ENCODE data around the gene UHRF2. TPM values are rescaled to one million over a fixed set of nuclear protein-coding genes. Genes with fewer than 3 reads are reported as not detected.

Gene UHRF2
- polyA plus RNA-seq, 3 donors: 1.6 to 36.4 (median 7.7) TPM

GRCh38 chr9:6543204-6543603, 130.2 kb downstream of the UHRF2 start:
- H3K9me3 Mint-ChIP-seq: no peaks in the 10 kb centered on the region
- H3K27me3 Mint-ChIP-seq (ENCODE audit: low read depth in 3 of 3): peaks cover 3 to 8% (median 6%) of the 10 kb centered on the region in 3 donors
- no peaks in the 10 kb centered on the region for H3K4me1 Mint-ChIP-seq
- no peaks in the 10 kb centered on the region for H3K36me3 Mint-ChIP-seq
- Histone ChIP-seq H3K4me2 (replicated peaks; ENCODE audit: extremely low read depth, low read length, poor library complexity, severe bottlenecking) (no peak overlapping the region), H3K4me1 (ENCODE audit: control insufficient read depth in 1 of 2, insufficient read depth in 2 of 2, low read length in 2 of 2) (no peaks in the 10 kb centered on the region), H3K4me3 (replicated peaks in 1 of 3; ENCODE audit: low read depth in 2 of 3, low read length in 3 of 3) (no peak overlapping the region), H2AFZ (ENCODE audit: insufficient read depth, low read depth, low read length, poor library complexity, severe bottlenecking) (no peak overlapping the region), H3K27me3 (ENCODE audit: control insufficient read depth in 2 of 2, insufficient read depth in 2 of 2, low read length in 2 of 2) (no peaks in the 10 kb centered on the region), H4K20me1 (ENCODE audit: insufficient read depth, low read length) (no peaks in the 10 kb centered on the region), H3K9me3 (replicated peaks in 1 of 2; ENCODE audit: control insufficient read depth in 1 of 2, insufficient read depth in 1 of 2, low read length in 2 of 2) (no peaks in the 10 kb centered on the region), H3K36me3 (replicated peaks in 1 of 2; ENCODE audit: control insufficient read depth in 1 of 2, insufficient read depth in 2 of 2, low read length in 2 of 2) (no peaks in the 10 kb centered on the region), H3K79me2 (ENCODE audit: insufficient read depth, low read length) (no peaks in the 10 kb centered on the region), H3K27ac (ENCODE audit: low read depth in 1 of 2, low read length in 2 of 2) (no peak overlapping the region), H3K9ac (ENCODE audit: insufficient read depth, low read length, poor library complexity, severe bottlenecking) (no peak overlapping the region)
- no peak for DNase-seq
- no peak overlapping the region for H3K4me3 Mint-ChIP-seq
- intact Hi-C loops (cut with micrococcal nuclease): no loop called here
- no peak overlapping the region for H3K27ac Mint-ChIP-seq
- WGBS (ENCODE audit: insufficient coverage): 82% methylated on average over 4 of the region's 6 CpGs
- no peak for TF ChIP-seq CTCF (IDR thresholded peaks at IDR 0.05)

GRCh38 chr9:6545017-6545691, 132.2 kb downstream of the UHRF2 start:
- Histone ChIP-seq H3K27ac (ENCODE audit: low read depth in 1 of 2, low read length in 2 of 2) (no peak overlapping the region), H4K20me1 (ENCODE audit: insufficient read depth, low read length) (no peaks in the 10 kb centered on the region), H3K9ac (ENCODE audit: insufficient read depth, low read length, poor library complexity, severe bottlenecking) (no peak overlapping the region), H3K4me3 (replicated peaks in 1 of 3; ENCODE audit: low read depth in 2 of 3, low read length in 3 of 3) (no peak overlapping the region), H3K4me1 (ENCODE audit: control insufficient read depth in 1 of 2, insufficient read depth in 2 of 2, low read length in 2 of 2) (no peaks in the 10 kb centered on the region), H2AFZ (ENCODE audit: insufficient read depth, low read depth, low read length, poor library complexity, severe bottlenecking) (no peak overlapping the region), H3K79me2 (ENCODE audit: insufficient read depth, low read length) (no peaks in the 10 kb centered on the region), H3K9me3 (replicated peaks in 1 of 2; ENCODE audit: control insufficient read depth in 1 of 2, insufficient read depth in 1 of 2, low read length in 2 of 2) (no peaks in the 10 kb centered on the region), H3K4me2 (replicated peaks; ENCODE audit: extremely low read depth, low read length, poor library complexity, severe bottlenecking) (no peak overlapping the region), H3K27me3 (ENCODE audit: control insufficient read depth in 2 of 2, insufficient read depth in 2 of 2, low read length in 2 of 2) (no peaks in the 10 kb centered on the region), H3K36me3 (replicated peaks in 1 of 2; ENCODE audit: control insufficient read depth in 1 of 2, insufficient read depth in 2 of 2, low read length in 2 of 2) (no peaks in the 10 kb centered on the region)
- Mint-ChIP-seq H3K4me3 (no peak overlapping the region), H3K9me3 (no peaks in the 10 kb centered on the region), H3K27me3 (ENCODE audit: low read depth in 3 of 3) (peaks cover 3 to 8% (median 6%) of the 10 kb centered on the region in 3 donors), H3K4me1 (no peaks in the 10 kb centered on the region), H3K27ac (peak overlapping the region in 1 of 7 donors; percentile 75), H3K36me3 (no peaks in the 10 kb centered on the region)
- no peak for DNase-seq
- 80% methylated on average over 1 of the region's 8 CpGs for whole genome bisulfite sequencing (ENCODE audit: insufficient coverage)
- no peak for TF ChIP-seq CTCF (IDR thresholded peaks at IDR 0.05)
- intact Hi-C loops (cut with micrococcal nuclease): no loop called here
